T47D (cell line): Measurements from ENCODE around the gene ZYG11A.
"Not testable (repeated sequence)": the region's sequence is repeated elsewhere in the genome, so short reads cannot be mapped to it uniquely, and the experiment has no call there.

Source experiments
- DNase-seq, 2 experiments: peaks; one replicate each; pipeline versions ENCODE4 v3.0.0 to v3.0.0-alpha.2; 2011 to 2012; ENCODE audit warnings: low read depth in 1 of 2, low spot score in 1 of 2
- JUND ChIP-seq: IDR thresholded peaks from 2 replicates; pipeline ENCODE4 v1.6.1; 2012; ENCODE audit warnings: low read depth
- in situ Hi-C: cut with HindIII; loops from 2 replicates; pipeline ENCODE4 v1.10.0; 2016; ENCODE audit warnings: low sequenced_read_pairs, low pct_unique_long_range_greater_than_20kb

The ZYG11A gene

GRCh38 chr1:52842643-52843310 lies at the start of gene ZYG11A:
ZYG11A (plus strand) TSS chr1:52842760; CDS start chr1:52842884, 124 bp downstream.
- peak; percentile 44 to 94 for DNase-seq
- no peak for TF ChIP-seq JUND

GRCh38 chr1:52793717-52794116 lies 48.8 kb upstream of the ZYG11A start:
- DNase-seq, in situ Hi-C loops: not testable (repeated sequence)

More at GRCh38 chr1:52842643-52843310, at the start of gene ZYG11A:
- in situ Hi-C loops = no loop called here

- in situ Hi-C loops = no loop called here
- no peak for TF ChIP-seq JUND
- DNase-seq = no peak
Observed at GRCh38 chr1:52795464-52795863, 47.1 kb upstream of the ZYG11A start.

GRCh38 chr1:52798331-52798730 lies 44.2 kb upstream of the ZYG11A start:
- no peak for TF ChIP-seq JUND
- DNase-seq = no peak
- in situ Hi-C loops = no loop called here

GRCh38 chr1:52801011-52801410 lies 41.5 kb upstream of the ZYG11A start:
- TF ChIP-seq JUND = no peak
- in situ Hi-C loops = no loop called here
- DNase-seq = no peak

GRCh38 chr1:52804083-52804482 lies 38.5 kb upstream of the ZYG11A start:
- DNase-seq, in situ Hi-C loops: not testable (repeated sequence)

- TF ChIP-seq JUND = no peak
- in situ Hi-C loops = no loop called here
- DNase-seq = peak in 1 of 2 experiments; percentile 56
Observed at GRCh38 chr1:52814465-52814864, 28.1 kb upstream of the ZYG11A start.

- in situ Hi-C loops, DNase-seq: not testable (repeated sequence)
Observed at GRCh38 chr1:52820830-52821229, 21.7 kb upstream of the ZYG11A start.

GRCh38 chr1:52825868-52826267 lies 16.7 kb upstream of the ZYG11A start:
- peak in 1 of 2 experiments; percentile 30 for DNase-seq
- TF ChIP-seq JUND = no peak
- in situ Hi-C loops = no loop called here

- DNase-seq = no peak
- TF ChIP-seq JUND = no peak
- in situ Hi-C loops = no loop called here
Observed at GRCh38 chr1:52834798-52835197, 7.8 kb upstream of the ZYG11A start.

GRCh38 chr1:52836035-52836434 lies 6.5 kb upstream of the ZYG11A start:
- DNase-seq = no peak
- TF ChIP-seq JUND = no peak
- in situ Hi-C loops = no loop called here

- in situ Hi-C loops, DNase-seq: not testable (repeated sequence)
Observed at GRCh38 chr1:52839175-52839574, 3.4 kb upstream of the ZYG11A start.

- DNase-seq, in situ Hi-C loops: not testable (repeated sequence)
Observed at GRCh38 chr1:52845119-52845518, 2.6 kb downstream of the ZYG11A start.

- DNase-seq = no peak
- in situ Hi-C loops = no loop called here
- TF ChIP-seq JUND = no peak
Observed at GRCh38 chr1:52848423-52848822, 5.9 kb downstream of the ZYG11A start.
